ENCODE data around the gene R3HDM1. TPM values are rescaled to one million over a fixed set of nuclear protein-coding genes. Genes with fewer than 3 reads are reported as not detected.

Gene R3HDM1
- total RNA-seq, 2 experiments from 2014 or later, result 28.7 to 111 TPM

GRCh38 chr2:135762530-135762929 lies 231.2 kb downstream of the R3HDM1 start:
- Histone ChIP-seq H3K9me2 (ENCODE audit: insufficient read depth, low read length) (no peaks in the 10 kb centered on the region), H4K20me1 (ENCODE audit: insufficient read depth, low read length) (no peaks in the 10 kb centered on the region), H3K4me2 (ENCODE audit: low read length) (no peak overlapping the region), H3K79me2 (ENCODE audit: insufficient read depth, low read depth, low read length) (no peaks in the 10 kb centered on the region), H3K9me3 (ENCODE audit: low read length) (peaks cover 1% of the 10 kb centered on the region; the same call in 1 of the 2 replicates), H2AFZ (ENCODE audit: low read length) (no peak overlapping the region), H3K4me3 (ENCODE audit: low read depth, low read length, poor library complexity, severe bottlenecking) (no peak overlapping the region), H3K36me3 (ENCODE audit: insufficient read depth, low read length) (peaks cover 98% of the 10 kb centered on the region), H3K4me1 (ENCODE audit: insufficient read depth, low read length, poor library complexity, severe bottlenecking) (no peaks in the 10 kb centered on the region), H3K27ac (ENCODE audit: low read depth, low read length, poor library complexity, severe bottlenecking) (no peak overlapping the region)
- BruUV-seq (replicated peaks), result no TSS peak
- CTCF ChIA-PET (ENCODE audit: unreplicated experiment), result no interaction called here
- DNase-seq (ENCODE audit: low spot score), result no peak
- intact Hi-C loops (cut with micrococcal nuclease; ENCODE audit: unreplicated experiment), result no loop called here
- POLR2A ChIA-PET, result interaction anchor here (0.6 to 1.5 kb wide), 4 partner anchors 18 to 508 kb away, joined by 3 to 4 read pairs (median 4); no protein-coding TSS in a partner anchor
- TF ChIP-seq CTCF (conservative IDR thresholded peaks at IDR 0.05; ENCODE audit: low read length) (no peak), EZH2phosphoT487 (IDR thresholded peaks at IDR 0.05; ENCODE audit: borderline replicate concordance, low read depth, low read length) (no peak)

- Histone ChIP-seq H3K27ac (ENCODE audit: low read depth, low read length, poor library complexity, severe bottlenecking) (no peak overlapping the region), H3K79me2 (ENCODE audit: insufficient read depth, low read depth, low read length) (no peaks in the 10 kb centered on the region), H4K20me1 (ENCODE audit: insufficient read depth, low read length) (no peaks in the 10 kb centered on the region), H3K4me2 (ENCODE audit: low read length) (no peak overlapping the region), H3K36me3 (ENCODE audit: insufficient read depth, low read length) (peaks cover 98% of the 10 kb centered on the region), H3K4me1 (ENCODE audit: insufficient read depth, low read length, poor library complexity, severe bottlenecking) (no peaks in the 10 kb centered on the region), H2AFZ (ENCODE audit: low read length) (no peak overlapping the region), H3K9me2 (ENCODE audit: insufficient read depth, low read length) (no peaks in the 10 kb centered on the region), H3K9me3 (ENCODE audit: low read length) (no peaks in the 10 kb centered on the region), H3K4me3 (ENCODE audit: low read depth, low read length, poor library complexity, severe bottlenecking) (no peak overlapping the region)
- TF ChIP-seq CTCF (conservative IDR thresholded peaks at IDR 0.05; ENCODE audit: low read length) (no peak), EZH2phosphoT487 (IDR thresholded peaks at IDR 0.05; ENCODE audit: borderline replicate concordance, low read depth, low read length) (no peak)
- intact Hi-C loops (cut with micrococcal nuclease; ENCODE audit: unreplicated experiment), result no loop called here
- POLR2A ChIA-PET, result interaction anchor here (0.7 kb wide), 1 partner anchor 710 kb away, joined by 3 read pairs; no protein-coding TSS in a partner anchor
- BruUV-seq (replicated peaks), result no TSS peak
- DNase-seq (ENCODE audit: low spot score), result no peak
- CTCF ChIA-PET (ENCODE audit: unreplicated experiment), result no interaction called here
Measured at GRCh38 chr2:135768863-135769262, 237.6 kb downstream of the R3HDM1 start.

- no peaks in the 10 kb centered on the region for H4K20me1 ChIP-seq (ENCODE audit: insufficient read depth, low read length)
- no peak for TF ChIP-seq EZH2phosphoT487 (IDR thresholded peaks at IDR 0.05; ENCODE audit: borderline replicate concordance, low read depth, low read length)
- TF ChIP-seq CTCF (conservative IDR thresholded peaks at IDR 0.05; ENCODE audit: low read length), result no peak
- H3K79me2 ChIP-seq (ENCODE audit: insufficient read depth, low read depth, low read length), result no peaks in the 10 kb centered on the region
- H3K4me1 ChIP-seq (ENCODE audit: insufficient read depth, low read length, poor library complexity, severe bottlenecking), result no peaks in the 10 kb centered on the region
- H3K4me2 ChIP-seq (ENCODE audit: low read length), result no peak overlapping the region
- no peak for DNase-seq (ENCODE audit: low spot score)
- no peaks in the 10 kb centered on the region for H3K9me2 ChIP-seq (ENCODE audit: insufficient read depth, low read length)
- no TSS peak for BruUV-seq (replicated peaks)
- H3K27ac ChIP-seq (ENCODE audit: low read depth, low read length, poor library complexity, severe bottlenecking), result no peak overlapping the region
- ChIA-PET POLR2A (no interaction called here), CTCF (ENCODE audit: unreplicated experiment) (no interaction called here)
- intact Hi-C loops (cut with micrococcal nuclease; ENCODE audit: unreplicated experiment), result no loop called here
- peaks cover 94% of the 10 kb centered on the region for H3K36me3 ChIP-seq (ENCODE audit: insufficient read depth, low read length)
- no peak overlapping the region for H3K4me3 ChIP-seq (ENCODE audit: low read depth, low read length, poor library complexity, severe bottlenecking)
- no peak overlapping the region for H2AFZ ChIP-seq (ENCODE audit: low read length)
- no peaks in the 10 kb centered on the region for H3K9me3 ChIP-seq (ENCODE audit: low read length)
Measured at GRCh38 chr2:135773319-135773718, 242.0 kb downstream of the R3HDM1 start.
